Bronchial epithelial cell (primary cell): Measurements from ENCODE around the gene ARID2. TPM values are rescaled to one million over a fixed set of nuclear protein-coding genes. Genes with fewer than 3 reads are reported as not detected.

Experiments used
- DNase-seq: peaks from one replicate; pipeline ENCODE4 v3.0.0-alpha.2; 2010; ENCODE audit warnings: low read depth
- FAIRE-seq: peaks from 2 replicates; lab custom pipeline; 2011; peaks lifted over from hg19 to GRCh38; lab: Jason Lieb, UNC
- H3K27me3 ChIP-seq: 2 replicates; pipeline ENCODE4 v1.5.1; 2011; ENCODE audit warnings: low read length; ENCODE audit not compliant: control insufficient read depth, insufficient read depth
- H3K36me3 ChIP-seq: 2 replicates; pipeline ENCODE4 v1.5.1; 2011; ENCODE audit warnings: low read length; ENCODE audit not compliant: control insufficient read depth, insufficient read depth
- H3K4me3 ChIP-seq: 2 replicates; pipeline ENCODE4 v1.5.1; 2011; ENCODE audit warnings: mild to moderate bottlenecking, low read depth, low read length, control low read depth
- total RNA-seq: library from RNA; depleted of rRNA; stranded (reverse); fragments of >200 nt; gene quantifications from 2 replicates; pipeline ENCODE4 v1.2.1, GENCODE V29; 2014
- TF ChIP-seq, protein P1 (sequence below): IDR thresholded peaks from 2 replicates; pipeline ENCODE4 v1.5.1; 2011; ENCODE audit warnings: mild to moderate bottlenecking, moderate library complexity, low read length, control low read depth, inconsistent platforms; ENCODE audit not compliant: insufficient read depth, severe bottlenecking

Gene ARID2
- total RNA-seq, 1 donor from 2014 or later: 14.2 TPM

DNA sequence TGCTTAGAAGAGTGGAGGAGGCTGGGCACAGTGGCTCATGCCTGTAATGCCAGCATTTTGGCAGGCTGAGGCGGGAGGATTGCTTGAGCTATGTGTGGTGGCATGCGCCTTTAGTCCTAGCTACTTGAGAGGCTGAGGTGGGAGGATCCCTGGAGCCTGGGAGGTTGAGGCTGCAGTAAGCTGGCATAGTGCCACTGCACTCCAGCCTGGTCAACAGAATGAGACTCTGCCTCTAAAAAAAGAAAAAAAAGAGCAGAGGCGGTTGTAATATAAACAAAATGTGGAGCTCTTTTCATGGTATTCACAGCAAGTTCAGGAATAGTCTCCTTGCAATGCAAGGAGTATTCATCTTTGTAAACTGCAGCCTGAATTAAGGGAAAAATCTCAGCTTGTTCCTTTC lies 27.2 kb downstream of the ARID2 start:
- DNase-seq: no peak
- TF ChIP-seq, protein P1, sequence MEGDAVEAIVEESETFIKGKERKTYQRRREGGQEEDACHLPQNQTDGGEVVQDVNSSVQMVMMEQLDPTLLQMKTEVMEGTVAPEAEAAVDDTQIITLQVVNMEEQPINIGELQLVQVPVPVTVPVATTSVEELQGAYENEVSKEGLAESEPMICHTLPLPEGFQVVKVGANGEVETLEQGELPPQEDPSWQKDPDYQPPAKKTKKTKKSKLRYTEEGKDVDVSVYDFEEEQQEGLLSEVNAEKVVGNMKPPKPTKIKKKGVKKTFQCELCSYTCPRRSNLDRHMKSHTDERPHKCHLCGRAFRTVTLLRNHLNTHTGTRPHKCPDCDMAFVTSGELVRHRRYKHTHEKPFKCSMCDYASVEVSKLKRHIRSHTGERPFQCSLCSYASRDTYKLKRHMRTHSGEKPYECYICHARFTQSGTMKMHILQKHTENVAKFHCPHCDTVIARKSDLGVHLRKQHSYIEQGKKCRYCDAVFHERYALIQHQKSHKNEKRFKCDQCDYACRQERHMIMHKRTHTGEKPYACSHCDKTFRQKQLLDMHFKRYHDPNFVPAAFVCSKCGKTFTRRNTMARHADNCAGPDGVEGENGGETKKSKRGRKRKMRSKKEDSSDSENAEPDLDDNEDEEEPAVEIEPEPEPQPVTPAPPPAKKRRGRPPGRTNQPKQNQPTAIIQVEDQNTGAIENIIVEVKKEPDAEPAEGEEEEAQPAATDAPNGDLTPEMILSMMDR: no peak
- H3K36me3 ChIP-seq: no peaks in the 10 kb centered on the region
- H3K27me3 ChIP-seq: no peaks in the 10 kb centered on the region
- no peak for FAIRE-seq
- H3K4me3 ChIP-seq: no peak overlapping the region

DNA sequence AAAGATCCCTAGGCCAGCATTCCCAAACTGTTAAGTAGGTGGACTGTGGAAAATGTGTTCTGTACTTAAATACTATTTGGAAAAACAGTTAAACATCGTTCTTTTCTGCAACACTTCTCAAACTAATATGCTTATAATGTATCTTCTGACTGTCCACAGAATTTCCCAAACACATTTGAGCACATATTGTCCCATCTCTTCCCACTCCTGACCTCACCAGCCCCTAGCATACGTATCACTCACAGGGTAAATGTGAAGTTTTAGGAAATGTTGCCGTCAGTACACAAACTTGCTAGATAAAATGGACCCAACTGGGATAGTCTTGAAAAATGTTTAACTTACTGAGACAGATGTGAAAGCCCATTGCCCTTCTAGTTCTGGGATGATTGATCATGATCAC lies 27.7 kb downstream of the ARID2 start:
- H3K27me3 ChIP-seq: no peaks in the 10 kb centered on the region
- H3K36me3 ChIP-seq: no peaks in the 10 kb centered on the region
- TF ChIP-seq, protein P1: no peak
- FAIRE-seq: no peak
- no peak for DNase-seq
- H3K4me3 ChIP-seq: no peak overlapping the region

DNA sequence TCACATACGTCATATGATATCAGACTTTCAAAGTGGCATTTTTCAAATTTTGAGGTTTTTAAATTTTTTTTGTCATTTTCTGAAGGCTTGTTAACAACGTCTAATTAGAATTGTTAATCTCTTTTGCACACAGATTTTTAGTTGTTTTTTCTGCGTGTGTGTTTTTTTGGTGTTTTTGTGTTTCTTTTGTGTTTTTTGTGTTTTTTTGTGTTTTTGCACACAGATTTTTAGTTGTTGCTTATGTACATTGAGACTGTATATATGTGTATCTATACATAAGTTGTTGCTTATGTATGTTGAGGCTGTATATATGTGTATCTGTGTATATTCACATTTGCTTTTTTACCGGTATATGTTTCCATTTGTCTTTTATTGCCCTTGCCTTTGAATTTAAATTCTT lies 30.8 kb downstream of the ARID2 start:
- H3K36me3 ChIP-seq: no peaks in the 10 kb centered on the region
- no peak for DNase-seq
- FAIRE-seq: no peak
- H3K27me3 ChIP-seq: no peaks in the 10 kb centered on the region
- H3K4me3 ChIP-seq: no peak overlapping the region
- TF ChIP-seq, protein P1: no peak

DNA sequence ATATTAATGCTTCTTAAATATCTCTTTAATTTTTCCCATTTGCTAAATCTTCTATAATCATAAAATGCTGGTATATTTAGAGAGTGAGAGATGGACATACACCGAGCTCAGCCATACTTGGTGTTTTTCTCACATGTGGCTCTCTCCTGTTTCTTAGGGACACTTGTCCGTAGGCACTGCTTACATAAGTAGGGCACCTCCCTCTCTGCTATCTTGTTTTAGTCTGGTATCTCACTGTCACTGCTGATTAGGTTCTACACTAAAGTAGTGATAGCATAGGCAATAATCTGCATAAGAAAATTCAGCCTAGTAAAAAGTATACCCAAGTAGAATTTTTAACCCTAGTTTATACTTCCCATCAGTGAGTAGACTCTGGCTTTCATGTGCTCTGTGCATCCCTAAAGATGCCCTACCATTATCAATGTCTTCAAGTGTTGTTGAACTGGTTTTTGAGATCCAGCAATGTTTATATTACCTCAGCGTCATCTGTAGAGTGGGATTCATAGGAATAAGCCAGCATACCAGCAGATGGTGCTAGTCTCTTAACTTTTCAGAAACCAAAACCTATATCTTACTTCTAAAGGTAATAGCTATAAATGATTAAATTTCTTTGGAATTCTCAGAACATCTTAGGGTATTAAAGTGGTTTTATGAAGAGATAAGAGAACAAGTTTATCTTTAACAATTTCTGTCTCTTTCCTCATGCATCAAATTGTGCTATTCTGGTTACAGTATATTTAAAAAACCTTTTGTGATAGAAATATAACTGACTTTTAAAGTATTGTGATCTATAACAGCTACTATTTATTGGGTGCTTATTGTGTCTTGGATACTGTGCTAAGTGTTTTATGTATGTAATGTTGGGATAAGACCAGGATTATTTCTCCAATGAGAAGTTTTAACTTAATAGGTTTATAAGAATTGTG lies 32.9 kb downstream of the ARID2 start:
- FAIRE-seq (no peak), DNase-seq (peak; percentile 81)
- Histone ChIP-seq H3K4me3 (no peak overlapping the region), H3K27me3 (no peaks in the 10 kb centered on the region), H3K36me3 (no peaks in the 10 kb centered on the region)
- TF ChIP-seq, protein P1: peak; percentile 54

DNA sequence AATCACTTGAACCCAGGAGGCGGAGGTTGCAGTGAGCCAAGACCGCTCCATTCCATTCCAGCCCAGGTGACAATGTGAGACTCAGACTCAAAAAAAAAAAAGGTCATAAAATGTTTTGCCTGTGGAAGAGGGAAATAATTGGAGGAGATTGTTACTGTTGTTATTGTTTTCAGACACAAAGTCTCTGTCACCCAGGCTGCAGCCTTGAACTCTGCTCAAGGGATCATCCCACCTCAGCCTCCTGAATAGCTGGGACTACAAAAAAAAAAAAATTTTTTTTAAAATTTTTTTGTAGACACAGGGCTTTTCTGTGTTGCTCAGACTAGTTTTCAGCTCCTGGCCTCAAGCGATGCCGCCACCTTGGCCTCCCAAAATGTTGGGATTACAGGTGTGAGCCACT lies 33.9 kb downstream of the ARID2 start:
- H3K36me3 ChIP-seq: no peaks in the 10 kb centered on the region
- H3K27me3 ChIP-seq: no peaks in the 10 kb centered on the region
- no peak overlapping the region for H3K4me3 ChIP-seq
- DNase-seq: no peak
- TF ChIP-seq, protein P1: no peak
- no peak for FAIRE-seq
